Lung (tissue), 12 donors: ENCODE data around the gene RAB43. TPM values are rescaled to one million over a fixed set of nuclear protein-coding genes. Genes with fewer than 3 reads are reported as not detected.

ENCODE experiments used
- ATAC-seq: fragments of 200-7000 bp; cut with Tn5 transposase; one replicate; pipeline ENCODE4 v1.9.1; 2020; ENCODE audit warnings: moderate number of reproducible peaks; ENCODE audit not compliant: insufficient read depth, low FRiP score
- DNase-seq, 3 donors: peaks; one replicate each; pipeline ENCODE4 v3.0.0-alpha.2; 2013 to 2017
- H3K27ac ChIP-seq, 2 donors: one replicate each; pipeline ENCODE4 v1.5.1; 2013; ENCODE audit warnings: mild to moderate bottlenecking in 2 of 2, moderate library complexity in 2 of 2, control low read depth in 1 of 2, inconsistent platforms in 1 of 2, low read depth in 1 of 2, low read length in 1 of 2
- H3K27me3 ChIP-seq, 3 donors: one replicate each; pipeline ENCODE4 v1.5.1; 2013; ENCODE audit warnings: low read length in 2 of 3; ENCODE audit not compliant: control insufficient read depth in 3 of 3, insufficient read depth in 3 of 3
- H3K36me3 ChIP-seq, 4 donors: one replicate each; pipeline ENCODE4 v1.5.1; 2013; ENCODE audit warnings: low read length in 4 of 4, mild to moderate bottlenecking in 1 of 4, moderate library complexity in 1 of 4; ENCODE audit not compliant: control insufficient read depth in 4 of 4, insufficient read depth in 4 of 4
- H3K4me1 ChIP-seq, 5 donors: one replicate each; pipeline ENCODE4 v1.5.1; 2013; ENCODE audit warnings: low read length in 5 of 5, mild to moderate bottlenecking in 2 of 5, moderate library complexity in 1 of 5; ENCODE audit not compliant: control insufficient read depth in 5 of 5, insufficient read depth in 5 of 5
- H3K4me3 ChIP-seq: one replicate; pipeline ENCODE4 v1.5.1; 2013; ENCODE audit warnings: mild to moderate bottlenecking, control low read depth, moderate library complexity
- H3K9ac ChIP-seq, 2 donors: one replicate each; pipeline ENCODE4 v1.5.1; 2013; ENCODE audit warnings: low read length in 2 of 2, control low read depth in 1 of 2; ENCODE audit not compliant: insufficient read depth in 1 of 2
- H3K9me3 ChIP-seq, 4 donors: one replicate each; pipeline ENCODE4 v1.5.1; 2013; ENCODE audit warnings: low read length in 3 of 4, mild to moderate bottlenecking in 1 of 4, moderate library complexity in 1 of 4; ENCODE audit not compliant: control insufficient read depth in 4 of 4, insufficient read depth in 3 of 4
- CTCF ChIP-seq: IDR thresholded peaks from 2 replicates; pipeline ENCODE4 v1.5.1; 2012; ENCODE audit warnings: mild to moderate bottlenecking; ENCODE audit errors: control extremely low read depth, extremely low read depth
- WGBS, 2 donors: extraction: QIAGEN DNeasy Blood & Tissue Kit; methylation state at CpG; one replicate each; pipeline ENCODE4 v1.1.7; 2013; 5-methylcytosine and 5-hydroxymethylcytosine counted together
- polyA plus RNA-seq, 2 donors: library from polyadenylated mRNA; stranded (reverse); fragments of 200-250 nt; gene quantifications; one replicate each; pipeline ENCODE4 v1.2.1, GENCODE V29; 2013
- total RNA-seq, 2 donors: library from RNA; depleted of rRNA in 1 of 2; stranded (reverse); fragments of >200 nt in 1 of 2; gene quantifications; one replicate each; pipeline ENCODE4 v1.2.1, GENCODE V29; 2014 to 2021
- donor health status: control.
- donor health status: control.
- donor health status: Bipolar disorder and iron deficiency.
- donor health status: healthy.
- donor health status: DM: yes; HTN: yes; CAD: no.

RAB43 gene
- total and polyA plus RNA-seq, 4 donors = 9.4 to 32.6 (median 20.3) TPM

- no peaks in the 10 kb centered on the region for H3K9me3 ChIP-seq
- TF ChIP-seq CTCF = no peak
- no peaks in the 10 kb centered on the region for H3K27me3 ChIP-seq
- no peak for ATAC-seq
- DNase-seq = peak; percentile 41 to 63 (median 53)
- H3K27ac ChIP-seq = no peak overlapping the region
- 47 to 87% methylated on average over 3 of the region's 3 CpGs for WGBS, 2 donors
- no peak overlapping the region for H3K9ac ChIP-seq
- H3K36me3 ChIP-seq = no peaks in the 10 kb centered on the region
- no peak overlapping the region for H3K4me3 ChIP-seq
- H3K4me1 ChIP-seq = peaks cover 0 to 38% (median 15%) of the 10 kb centered on the region in 5 donors
These were observed 66.9 kb downstream of the RAB43 start for GRCh38 chr3:129054605-129055104.

GRCh38 chr3:129052675-129053074, 68.9 kb downstream of the RAB43 start:
- peak overlapping the region; percentile 38 to 76 for H3K27ac ChIP-seq
- H3K36me3 ChIP-seq = no peaks in the 10 kb centered on the region
- DNase-seq (peak; percentile 87 to 91 (median 89)), ATAC-seq (no peak)
- peaks cover 0 to under 1% (median 0%) of the 10 kb centered on the region in 4 donors for H3K9me3 ChIP-seq
- no peak for TF ChIP-seq CTCF
- H3K27me3 ChIP-seq = no peaks in the 10 kb centered on the region
- no peak overlapping the region for H3K9ac ChIP-seq
- 52 to 75% methylated on average over 6 of the region's 6 CpGs for WGBS, 2 donors
- H3K4me1 ChIP-seq = peaks cover 0 to 30% (median 15%) of the 10 kb centered on the region in 5 donors
- no peak overlapping the region for H3K4me3 ChIP-seq

- peak; percentile 16 to 46 (median 35) for DNase-seq
- WGBS, 2 donors = 49 to 76% methylated on average over 5 of the region's 5 CpGs
- H3K9me3 ChIP-seq = peaks cover 0 to 3% (median 0%) of the 10 kb centered on the region in 4 donors
These were observed 69.7 kb downstream of the RAB43 start for GRCh38 chr3:129051871-129052340.

More at GRCh38 chr3:129051871-129052340, 69.7 kb downstream of the RAB43 start:
- H3K27ac ChIP-seq = peak overlapping the region in 1 of 2 donors; percentile 76
- no peak for ATAC-seq
- peak overlapping the region in 1 of 2 donors; percentile 7 for H3K9ac ChIP-seq
- TF ChIP-seq CTCF = no peak
- H3K4me1 ChIP-seq = peaks cover 0 to 30% (median 15%) of the 10 kb centered on the region in 5 donors
- H3K4me3 ChIP-seq = no peak overlapping the region
- no peaks in the 10 kb centered on the region for H3K36me3 ChIP-seq
- no peaks in the 10 kb centered on the region for H3K27me3 ChIP-seq
